ENCODE measurements around the gene TSPAN9.

Gene TSPAN9

GRCh38 chr12:3224530-3224903 lies 147.3 kb downstream of the TSPAN9 start:
- peaks cover 3% of the 10 kb centered on the region for H3K9me3 ChIP-seq (ENCODE audit: severe bottlenecking)
- H3K27ac ChIP-seq (ENCODE audit: poor library complexity, severe bottlenecking), result no peak overlapping the region
- H3K4me3 ChIP-seq (ENCODE audit: severe bottlenecking), result no peak overlapping the region
- TF ChIP-seq CTCF (IDR thresholded peaks at IDR 0.05; ENCODE audit: poor library complexity, severe bottlenecking), result no peak
- no peaks in the 10 kb centered on the region for H3K4me1 ChIP-seq (ENCODE audit: insufficient read depth, poor library complexity, severe bottlenecking)
- H3K27me3 ChIP-seq (ENCODE audit: insufficient read depth, poor library complexity, severe bottlenecking), result no peaks in the 10 kb centered on the region
- ATAC-seq (ENCODE audit: low read depth) (no peak), DNase-seq (ENCODE audit: low spot score) (no peak)
- H3K36me3 ChIP-seq (ENCODE audit: low read depth), result no peaks in the 10 kb centered on the region

DNA sequence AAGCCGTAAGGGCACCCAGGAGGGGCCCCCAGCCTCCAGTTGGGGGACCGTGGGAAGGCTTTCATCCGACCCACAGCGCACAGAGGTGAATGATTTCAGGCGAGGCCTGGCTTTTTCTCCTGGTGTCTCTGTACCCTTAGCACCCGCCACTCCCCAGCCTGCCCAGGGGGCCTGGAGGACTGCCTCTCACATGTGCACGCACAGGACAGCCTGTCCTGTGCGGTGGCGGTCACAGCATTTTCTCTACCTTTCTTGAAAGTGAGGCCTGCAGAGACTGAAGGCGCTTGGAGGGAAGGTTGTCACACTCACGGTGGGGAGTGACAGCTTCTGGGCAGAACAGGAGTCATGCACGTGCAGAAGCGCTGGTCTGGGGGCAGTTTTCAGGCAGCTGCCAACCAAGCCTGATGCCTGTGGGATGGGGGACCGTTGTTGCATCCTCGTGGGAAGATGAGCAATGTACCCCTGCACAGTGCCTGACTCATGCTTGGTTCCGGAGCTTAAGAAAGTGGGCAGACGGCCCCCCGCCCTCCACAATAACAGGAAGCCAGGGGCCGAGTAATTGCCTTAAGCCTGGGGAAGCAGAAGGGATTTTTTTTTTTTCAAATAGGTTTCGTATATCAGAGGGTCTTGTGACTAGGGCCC lies 148.1 kb downstream of the TSPAN9 start:
- peak; percentile 71 for DNase-seq (ENCODE audit: low spot score)
- H3K4me1 ChIP-seq (ENCODE audit: insufficient read depth, poor library complexity, severe bottlenecking), result no peaks in the 10 kb centered on the region
- no peak overlapping the region for H3K4me3 ChIP-seq (ENCODE audit: severe bottlenecking)
- no peak overlapping the region for H3K27ac ChIP-seq (ENCODE audit: poor library complexity, severe bottlenecking)
- H3K36me3 ChIP-seq (ENCODE audit: low read depth), result no peaks in the 10 kb centered on the region
- peaks cover 3% of the 10 kb centered on the region for H3K9me3 ChIP-seq (ENCODE audit: severe bottlenecking)
- no peaks in the 10 kb centered on the region for H3K27me3 ChIP-seq (ENCODE audit: insufficient read depth, poor library complexity, severe bottlenecking)
- ATAC-seq (ENCODE audit: low read depth), result peak; percentile 62; the same call in 2 of the 3 replicates
- no peak for TF ChIP-seq CTCF (IDR thresholded peaks at IDR 0.05; ENCODE audit: poor library complexity, severe bottlenecking)

DNA sequence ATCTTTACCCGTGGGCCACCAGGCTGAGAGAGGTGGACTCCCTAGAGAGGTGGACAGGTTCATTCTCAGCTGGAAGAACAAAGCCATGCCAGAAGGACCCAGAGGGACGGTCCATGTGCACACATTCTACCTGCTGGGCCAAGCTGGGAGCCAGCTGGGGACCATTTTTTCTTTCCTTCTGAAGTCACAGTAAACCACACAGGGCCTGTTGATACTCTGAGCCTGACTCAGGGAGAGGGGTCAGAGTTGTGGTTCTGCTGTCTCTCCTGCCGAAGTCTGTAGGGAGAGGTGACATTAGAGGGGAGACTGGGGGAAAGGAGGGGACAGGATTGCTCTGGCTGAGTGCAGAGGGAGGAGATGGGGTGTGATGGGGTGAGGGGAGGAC lies 148.6 kb downstream of the TSPAN9 start:
- no peak for DNase-seq (ENCODE audit: low spot score)
- peaks cover 3% of the 10 kb centered on the region for H3K9me3 ChIP-seq (ENCODE audit: severe bottlenecking)
- no peak for ATAC-seq (ENCODE audit: low read depth)
- no peaks in the 10 kb centered on the region for H3K36me3 ChIP-seq (ENCODE audit: low read depth)
- no peaks in the 10 kb centered on the region for H3K27me3 ChIP-seq (ENCODE audit: insufficient read depth, poor library complexity, severe bottlenecking)
- no peak overlapping the region for H3K27ac ChIP-seq (ENCODE audit: poor library complexity, severe bottlenecking)
- H3K4me3 ChIP-seq (ENCODE audit: severe bottlenecking), result no peak overlapping the region
- no peak for TF ChIP-seq CTCF (IDR thresholded peaks at IDR 0.05; ENCODE audit: poor library complexity, severe bottlenecking)
- H3K4me1 ChIP-seq (ENCODE audit: insufficient read depth, poor library complexity, severe bottlenecking), result no peaks in the 10 kb centered on the region

DNA sequence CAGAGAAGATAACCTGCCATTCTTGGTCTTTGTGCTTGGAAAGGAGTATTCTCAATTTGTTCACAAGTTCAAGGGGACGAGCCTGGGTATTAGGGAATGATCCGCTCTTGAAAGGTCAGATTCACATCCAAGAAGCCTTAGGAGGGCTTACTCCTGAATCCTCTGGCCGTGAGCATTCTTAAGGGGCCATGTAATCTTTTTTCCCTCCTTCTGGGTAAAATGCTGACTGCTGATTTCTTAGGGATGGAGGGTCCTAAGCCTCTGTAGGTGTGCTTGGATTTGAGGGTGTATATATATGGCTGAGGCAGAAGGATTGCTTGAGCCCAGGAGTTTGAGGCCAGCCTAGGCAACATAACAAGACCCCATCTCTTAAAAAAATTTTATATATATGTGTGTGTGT lies 149.1 kb downstream of the TSPAN9 start:
- no peak for DNase-seq (ENCODE audit: low spot score)
- no peak for TF ChIP-seq CTCF (IDR thresholded peaks at IDR 0.05; ENCODE audit: poor library complexity, severe bottlenecking)
- no peak overlapping the region for H3K4me3 ChIP-seq (ENCODE audit: severe bottlenecking)
- no peak overlapping the region for H3K27ac ChIP-seq (ENCODE audit: poor library complexity, severe bottlenecking)
- H3K9me3 ChIP-seq (ENCODE audit: severe bottlenecking), result peaks cover 3% of the 10 kb centered on the region
- no peaks in the 10 kb centered on the region for H3K36me3 ChIP-seq (ENCODE audit: low read depth)
- no peaks in the 10 kb centered on the region for H3K27me3 ChIP-seq (ENCODE audit: insufficient read depth, poor library complexity, severe bottlenecking)
- ATAC-seq (ENCODE audit: low read depth), result no peak
- no peaks in the 10 kb centered on the region for H3K4me1 ChIP-seq (ENCODE audit: insufficient read depth, poor library complexity, severe bottlenecking)
